Endodermal cell (in vitro differentiated cells): ENCODE measurements around the gene OPRL1. TPM values are rescaled to one million over a fixed set of nuclear protein-coding genes. Genes with fewer than 3 reads are reported as not detected.

Experiments used
- DNase-seq: peaks from one replicate; pipeline ENCODE4 v3.0.0-alpha.2; 2017
- H3K27ac ChIP-seq: 2 replicates; pipeline ENCODE4 v1.5.1; 2013; ENCODE audit warnings: mild to moderate bottlenecking, low read depth, low read length, moderate library complexity
- H3K27me3 ChIP-seq: 2 replicates; pipeline ENCODE4 v1.6.1; 2013; ENCODE audit warnings: mild to moderate bottlenecking, low read length, moderate library complexity; ENCODE audit not compliant: insufficient read depth, control insufficient read depth, poor library complexity, severe bottlenecking
- H3K36me3 ChIP-seq: 2 replicates; pipeline ENCODE4 v1.7.0; 2013; ENCODE audit warnings: mild to moderate bottlenecking, low read length, moderate library complexity; ENCODE audit not compliant: control insufficient read depth, insufficient read depth
- H3K4me1 ChIP-seq: one replicate; pipeline ENCODE4 v1.7.0; 2013; ENCODE audit warnings: low read length; ENCODE audit not compliant: control insufficient read depth, insufficient read depth
- H3K4me3 ChIP-seq: 2 replicates; pipeline ENCODE4 v1.5.1; 2013; ENCODE audit warnings: mild to moderate bottlenecking, low read length, moderate library complexity
- H3K9ac ChIP-seq: 2 replicates; pipeline ENCODE4 v1.6.1; 2013; ENCODE audit warnings: mild to moderate bottlenecking, low read length, moderate library complexity; ENCODE audit not compliant: poor library complexity, severe bottlenecking; ENCODE audit errors: extremely low read depth
- H3K9me3 ChIP-seq: 2 replicates; pipeline ENCODE4 v1.6.1; 2013; ENCODE audit warnings: mild to moderate bottlenecking, low read length, moderate library complexity; ENCODE audit not compliant: control insufficient read depth
- H3K27ac Mint-ChIP-seq: 2 replicates; pipeline ENCODE4 v1.8.0; 2020; ENCODE audit warnings: mixed read lengths
- H3K27me3 Mint-ChIP-seq: 2 replicates; pipeline ENCODE4 v1.8.0; 2021; ENCODE audit warnings: mild to moderate bottlenecking, mixed read lengths; ENCODE audit not compliant: insufficient read depth
- H3K36me3 Mint-ChIP-seq: 2 replicates; pipeline ENCODE4 v1.8.0; 2020; ENCODE audit warnings: low read depth, mixed read lengths
- H3K4me1 Mint-ChIP-seq: 2 replicates; pipeline ENCODE4 v1.8.0; 2020; ENCODE audit warnings: mixed read lengths
- H3K4me3 Mint-ChIP-seq: 2 replicates; pipeline ENCODE4 v1.8.0; 2020; ENCODE audit warnings: mild to moderate bottlenecking, moderate library complexity, mixed read lengths
- H3K9me3 Mint-ChIP-seq: 2 replicates; pipeline ENCODE4 v1.8.0; 2020; ENCODE audit warnings: mild to moderate bottlenecking, mixed read lengths
- CTCF ChIP-seq: fragments of 200-600 bp; sonication (generic); conservative IDR thresholded peaks from 2 replicates; pipeline ENCODE4 v1.5.0; 2021; ENCODE audit warnings: antibody characterized with exemption, mild to moderate bottlenecking
- WGBS, 2 experiments: methylation state at CpG; one replicate each; pipeline versions ENCODE4 v1.1.5 to v1.1.7; 2013; ENCODE audit warnings: missing lambda C conversion rate in 2 of 2, mixed read lengths in 1 of 2; ENCODE audit not compliant: insufficient coverage in 1 of 2, insufficient read length in 1 of 2; 5-methylcytosine and 5-hydroxymethylcytosine counted together
- total RNA-seq, 2 donors: library from RNA; stranded (reverse); fragmentation: NEBNext Ultra II Directional in 1 of 2; extraction: Animal tissue kit (Norgen Biotek cat#: 25700) in 1 of 2; gene quantifications; 2 replicates in 1 of 2; 3 replicates in 1 of 2; pipeline ENCODE4 v1.2.1, GENCODE V29; 2021

OPRL1 gene
- total RNA-seq, 2 donors from 2014 or later = 4.1 to 5.5 TPM

GRCh38 chr20:64073476-64074183, 6.3 kb upstream of the OPRL1 start:
- Histone ChIP-seq H3K9me3 (no peaks in the 10 kb centered on the region), H3K4me3 (no peak overlapping the region), H3K4me1 (no peaks in the 10 kb centered on the region), H3K9ac (no peak overlapping the region), H3K27ac (no peak overlapping the region), H3K27me3 (no peaks in the 10 kb centered on the region), H3K36me3 (no peaks in the 10 kb centered on the region)
- Mint-ChIP-seq H3K4me1 (no peaks in the 10 kb centered on the region), H3K27me3 (no peaks in the 10 kb centered on the region), H3K9me3 (no peaks in the 10 kb centered on the region), H3K4me3 (no peak overlapping the region), H3K36me3 (peaks cover 4% of the 10 kb centered on the region), H3K27ac (no peak overlapping the region)
- whole genome bisulfite sequencing, 2 experiments = 92 to 100% methylated on average over 9 to 37 of the region's 37 CpGs
- no peak for DNase-seq
- no peak for TF ChIP-seq CTCF

GRCh38 chr20:64074184-64074789, 5.6 kb upstream of the OPRL1 start:
- H3K4me3 Mint-ChIP-seq = no peak overlapping the region
- TF ChIP-seq CTCF = no peak

GRCh38 chr20:64074963-64075362, 4.9 kb upstream of the OPRL1 start:
- whole genome bisulfite sequencing, 2 experiments = 94 to 96% methylated on average over 8 of the region's 8 CpGs
- Mint-ChIP-seq H3K27ac (no peak overlapping the region), H3K36me3 (peaks cover 4% of the 10 kb centered on the region), H3K4me1 (peaks cover 3% of the 10 kb centered on the region), H3K27me3 (no peaks in the 10 kb centered on the region), H3K9me3 (no peaks in the 10 kb centered on the region), H3K4me3 (no peak overlapping the region)
- no peak for DNase-seq
- TF ChIP-seq CTCF = no peak
- Histone ChIP-seq H3K9ac (no peak overlapping the region), H3K9me3 (no peaks in the 10 kb centered on the region), H3K36me3 (no peaks in the 10 kb centered on the region), H3K4me1 (no peaks in the 10 kb centered on the region), H3K27me3 (no peaks in the 10 kb centered on the region), H3K27ac (no peak overlapping the region), H3K4me3 (no peak overlapping the region)

More at GRCh38 chr20:64074184-64074789, 5.6 kb upstream of the OPRL1 start:
- no peaks in the 10 kb centered on the region for H3K27me3 ChIP-seq
- Mint-ChIP-seq H3K27me3 (no peaks in the 10 kb centered on the region), H3K36me3 (peaks cover 4% of the 10 kb centered on the region), H3K4me1 (peaks cover 3% of the 10 kb centered on the region), H3K9me3 (no peaks in the 10 kb centered on the region), H3K27ac (no peak overlapping the region)
- DNase-seq = no peak
- no peaks in the 10 kb centered on the region for H3K9me3 ChIP-seq
- 93 to 97% methylated on average over 27 to 28 of the region's 28 CpGs for WGBS, 2 experiments
- H3K9ac ChIP-seq = no peak overlapping the region
- H3K36me3 ChIP-seq = no peaks in the 10 kb centered on the region
- H3K4me3 ChIP-seq = no peak overlapping the region
- no peak overlapping the region for H3K27ac ChIP-seq
- H3K4me1 ChIP-seq = no peaks in the 10 kb centered on the region
